ENCODE data around the gene HOMER3.

DNA sequence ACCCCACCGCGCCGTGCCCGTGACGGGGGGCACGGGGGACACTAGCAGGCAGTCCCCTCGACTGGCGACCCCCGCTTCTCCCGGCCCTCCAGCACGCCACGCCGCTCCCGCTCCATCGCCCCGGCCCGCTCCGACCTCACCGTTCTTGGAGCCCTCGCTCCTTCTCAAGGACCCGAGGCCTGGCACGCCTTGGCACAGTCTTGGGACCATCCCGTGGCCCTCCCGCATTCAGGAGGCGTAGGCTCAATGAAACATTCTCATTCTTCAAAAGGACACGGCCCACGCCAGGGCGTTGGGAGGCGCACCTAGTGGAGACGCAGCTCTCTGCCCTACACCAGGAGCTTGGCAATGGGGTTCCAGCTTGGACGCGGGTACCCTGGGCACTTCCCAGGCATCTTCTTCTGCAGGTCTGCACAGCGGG, 44.6 kb downstream of the HOMER3 start:
- TF ChIP-seq, protein P1, sequence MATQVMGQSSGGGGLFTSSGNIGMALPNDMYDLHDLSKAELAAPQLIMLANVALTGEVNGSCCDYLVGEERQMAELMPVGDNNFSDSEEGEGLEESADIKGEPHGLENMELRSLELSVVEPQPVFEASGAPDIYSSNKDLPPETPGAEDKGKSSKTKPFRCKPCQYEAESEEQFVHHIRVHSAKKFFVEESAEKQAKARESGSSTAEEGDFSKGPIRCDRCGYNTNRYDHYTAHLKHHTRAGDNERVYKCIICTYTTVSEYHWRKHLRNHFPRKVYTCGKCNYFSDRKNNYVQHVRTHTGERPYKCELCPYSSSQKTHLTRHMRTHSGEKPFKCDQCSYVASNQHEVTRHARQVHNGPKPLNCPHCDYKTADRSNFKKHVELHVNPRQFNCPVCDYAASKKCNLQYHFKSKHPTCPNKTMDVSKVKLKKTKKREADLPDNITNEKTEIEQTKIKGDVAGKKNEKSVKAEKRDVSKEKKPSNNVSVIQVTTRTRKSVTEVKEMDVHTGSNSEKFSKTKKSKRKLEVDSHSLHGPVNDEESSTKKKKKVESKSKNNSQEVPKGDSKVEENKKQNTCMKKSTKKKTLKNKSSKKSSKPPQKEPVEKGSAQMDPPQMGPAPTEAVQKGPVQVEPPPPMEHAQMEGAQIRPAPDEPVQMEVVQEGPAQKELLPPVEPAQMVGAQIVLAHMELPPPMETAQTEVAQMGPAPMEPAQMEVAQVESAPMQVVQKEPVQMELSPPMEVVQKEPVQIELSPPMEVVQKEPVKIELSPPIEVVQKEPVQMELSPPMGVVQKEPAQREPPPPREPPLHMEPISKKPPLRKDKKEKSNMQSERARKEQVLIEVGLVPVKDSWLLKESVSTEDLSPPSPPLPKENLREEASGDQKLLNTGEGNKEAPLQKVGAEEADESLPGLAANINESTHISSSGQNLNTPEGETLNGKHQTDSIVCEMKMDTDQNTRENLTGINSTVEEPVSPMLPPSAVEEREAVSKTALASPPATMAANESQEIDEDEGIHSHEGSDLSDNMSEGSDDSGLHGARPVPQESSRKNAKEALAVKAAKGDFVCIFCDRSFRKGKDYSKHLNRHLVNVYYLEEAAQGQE (IDR thresholded peaks at IDR 0.05; ENCODE audit: unreplicated experiment) = no peak
- TF ChIP-seq EZH2 (IDR thresholded peaks at IDR 0.05; ENCODE audit: low read depth, unreplicated experiment) = no peak
- TF ChIP-seq, protein P2, sequence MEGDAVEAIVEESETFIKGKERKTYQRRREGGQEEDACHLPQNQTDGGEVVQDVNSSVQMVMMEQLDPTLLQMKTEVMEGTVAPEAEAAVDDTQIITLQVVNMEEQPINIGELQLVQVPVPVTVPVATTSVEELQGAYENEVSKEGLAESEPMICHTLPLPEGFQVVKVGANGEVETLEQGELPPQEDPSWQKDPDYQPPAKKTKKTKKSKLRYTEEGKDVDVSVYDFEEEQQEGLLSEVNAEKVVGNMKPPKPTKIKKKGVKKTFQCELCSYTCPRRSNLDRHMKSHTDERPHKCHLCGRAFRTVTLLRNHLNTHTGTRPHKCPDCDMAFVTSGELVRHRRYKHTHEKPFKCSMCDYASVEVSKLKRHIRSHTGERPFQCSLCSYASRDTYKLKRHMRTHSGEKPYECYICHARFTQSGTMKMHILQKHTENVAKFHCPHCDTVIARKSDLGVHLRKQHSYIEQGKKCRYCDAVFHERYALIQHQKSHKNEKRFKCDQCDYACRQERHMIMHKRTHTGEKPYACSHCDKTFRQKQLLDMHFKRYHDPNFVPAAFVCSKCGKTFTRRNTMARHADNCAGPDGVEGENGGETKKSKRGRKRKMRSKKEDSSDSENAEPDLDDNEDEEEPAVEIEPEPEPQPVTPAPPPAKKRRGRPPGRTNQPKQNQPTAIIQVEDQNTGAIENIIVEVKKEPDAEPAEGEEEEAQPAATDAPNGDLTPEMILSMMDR (conservative IDR thresholded peaks at IDR 0.05; ENCODE audit: low read depth in 2 of 2) = no peak

All from GM23338 (cell line).